PFSK-1 (cell line): ENCODE results near the gene COLEC11.

Experiments used
- POLR2AphosphoS5 ChIP-seq: IDR thresholded peaks from 2 replicates; pipeline ENCODE4 v1.6.1; 2012; ENCODE audit warnings: low read depth, mild to moderate bottlenecking, control low read depth, low read length, moderate library complexity
- REST ChIP-seq, 2 experiments: IDR thresholded peaks; 2 replicates each; pipeline versions ENCODE4 v1.6.1 to v1.8.0; 2011 to 2012; ENCODE audit warnings: low read depth in 2 of 2, low read length in 2 of 2, control low read depth in 1 of 2, inconsistent platforms in 1 of 2, mild to moderate bottlenecking in 1 of 2, moderate library complexity in 1 of 2; ENCODE audit not compliant: insufficient read depth in 1 of 2
- TAF1 ChIP-seq: IDR thresholded peaks from 2 replicates; pipeline ENCODE4 v1.6.1; 2012; ENCODE audit warnings: low read length, control low read depth, borderline replicate concordance; ENCODE audit not compliant: insufficient read depth

- TF ChIP-seq REST (IDR thresholded peaks at IDR 0.05; ENCODE audit: insufficient read depth in 1 of 2, low read depth in 2 of 2, low read length in 2 of 2) (no peak), POLR2AphosphoS5 (no peak), TAF1 (no peak)
Measured at GRCh38 chr2:3574155-3574554, 20.8 kb upstream of the COLEC11 start.
